GM12878 (cell line): ENCODE measurements around the gene LDLRAD4. TPM values are rescaled to one million over a fixed set of nuclear protein-coding genes. Genes with fewer than 3 reads are reported as not detected.

ENCODE experiments used
- ATAC-seq: fragments of 200-7000 bp; cut with Tn5 transposase; 3 replicates; pipeline ENCODE4 v1.9.1; 2020; ENCODE audit warnings: mild to moderate bottlenecking, moderate library complexity
- BruUV-seq: library from RNA; stranded (reverse); fragments of 400-500 nt; replicated peaks from 2 replicates; lab custom pipeline; 2021; lab: Mats Ljungman, UMichigan
- CTCF ChIA-PET: fragments of 300-600 bp; sonication (Branson Sonifier 250); formaldehyde crosslinking; extraction: SDS; loops from one replicate; lab custom pipeline; 2021; ENCODE audit warnings: inconsistent platforms; lab: Yijun Ruan, JAX
- POLR2A ChIA-PET: fragments of 350-600 bp; formaldehyde crosslinking; extraction: SDS; loops from one replicate; lab custom pipeline; 2021; ENCODE audit warnings: inconsistent platforms; lab: Charles Lee
- RAD21 ChIA-PET: fragments of 300-600 bp; sonication (Branson Sonifier 250); formaldehyde crosslinking; loops from one replicate; lab custom pipeline; 2023; ENCODE audit warnings: antibody characterized with exemption; ENCODE audit not compliant: unreplicated experiment; lab: Charles Lee
- SMC1A ChIA-PET: fragments of 300-600 bp; sonication (Branson Sonifier 250); formaldehyde crosslinking; loops from one replicate; lab custom pipeline; 2023; ENCODE audit not compliant: unreplicated experiment, uncharacterized antibody; lab: Charles Lee
- DNase-seq: peaks from one replicate; pipeline ENCODE4 v3.0.0-alpha.2; 2011; ENCODE audit warnings: low read depth, low spot score
- FAIRE-seq: peaks from 3 replicates; lab custom pipeline; 2011; peaks lifted over from hg19 to GRCh38; lab: Jason Lieb, UNC
- H2AFZ ChIP-seq: 2 replicates; pipeline ENCODE4 v1.6.0; 2011; ENCODE audit warnings: low read depth, low read length, control low read depth; ENCODE audit not compliant: control insufficient read depth
- H3K27ac ChIP-seq: 2 replicates; pipeline ENCODE4 v1.5.1; 2011; ENCODE audit warnings: control low read depth; ENCODE audit not compliant: control insufficient read depth, insufficient read depth
- H3K27me3 ChIP-seq, 2 experiments: replicated peaks in 1 of 2; 2 replicates each; pipeline versions ENCODE4 v1.6.0 to v1.6.1; 2011; ENCODE audit warnings: low read length in 1 of 2; ENCODE audit not compliant: control insufficient read depth in 2 of 2, insufficient read depth in 2 of 2
- H3K36me3 ChIP-seq, 2 experiments: 2 replicates each; pipeline ENCODE4 v1.5.1; 2011; ENCODE audit warnings: low read length in 1 of 2; ENCODE audit not compliant: control insufficient read depth in 2 of 2, insufficient read depth in 2 of 2
- H3K4me1 ChIP-seq: 2 replicates; pipeline ENCODE4 v1.6.1; 2011; ENCODE audit warnings: mild to moderate bottlenecking, low read length, moderate library complexity, mixed read lengths; ENCODE audit not compliant: control insufficient read depth, insufficient read depth
- H3K4me2 ChIP-seq: 2 replicates; pipeline ENCODE4 v1.6.0; 2011; ENCODE audit warnings: control low read depth; ENCODE audit not compliant: control insufficient read depth, insufficient read depth
- H3K4me3 ChIP-seq: fragments of 200-600 bp; sonication (generic); 2 replicates; pipeline ENCODE4 v1.5.1; 2016
- H3K79me2 ChIP-seq: 2 replicates; pipeline ENCODE4 v1.6.0; 2011; ENCODE audit warnings: low read length; ENCODE audit not compliant: control insufficient read depth, insufficient read depth
- H3K9ac ChIP-seq: 2 replicates; pipeline ENCODE4 v1.8.0; 2011; ENCODE audit warnings: low read length, control low read depth, mixed read lengths; ENCODE audit not compliant: control insufficient read depth, insufficient read depth
- H3K9me3 ChIP-seq: replicated peaks from 3 replicates; pipeline ENCODE4 v1.5.1; 2011; ENCODE audit warnings: mild to moderate bottlenecking, low read length; ENCODE audit not compliant: control insufficient read depth, insufficient read depth
- H4K20me1 ChIP-seq: 2 replicates; pipeline ENCODE4 v1.6.0; 2011; ENCODE audit not compliant: control insufficient read depth, insufficient read depth
- KDM1A ChIP-seq: fragments of 200-600 bp; sonication (generic); IDR thresholded peaks from 2 replicates; pipeline ENCODE4 v1.6.1; 2016; ENCODE audit warnings: borderline replicate concordance
- NFIC ChIP-seq: IDR thresholded peaks from 2 replicates; pipeline ENCODE4 v1.6.1; 2012; ENCODE audit warnings: low read depth, mild to moderate bottlenecking, inconsistent platforms, low read length, moderate library complexity
- PML ChIP-seq: IDR thresholded peaks from 2 replicates; pipeline ENCODE4 v1.6.1; 2012; ENCODE audit warnings: low read length, inconsistent platforms
- POLR2AphosphoS5 ChIP-seq: IDR thresholded peaks from 2 replicates; pipeline ENCODE4 v1.6.1; 2011; ENCODE audit warnings: mild to moderate bottlenecking, low read length, inconsistent platforms
- RB1 ChIP-seq: fragments of 450-650 bp; formaldehyde crosslinking; IDR thresholded peaks from 2 replicates; pipeline ENCODE4 v1.6.1; 2017; ENCODE audit warnings: mild to moderate bottlenecking, borderline replicate concordance
- RCOR1 ChIP-seq: conservative IDR thresholded peaks from 2 replicates; pipeline ENCODE4 v1.6.1; 2012; ENCODE audit warnings: low read depth, low read length, improper control_type of control experiment
- RELA ChIP-seq: fragments of 450-650 bp; IDR thresholded peaks from 2 replicates; pipeline ENCODE4 v1.8.0; 2014; ENCODE audit warnings: borderline replicate concordance; ENCODE audit not compliant: partially characterized antibody
- SMAD1 ChIP-seq: fragments of 450-650 bp; IDR thresholded peaks from 2 replicates; pipeline ENCODE4 v1.6.1; 2018; ENCODE audit warnings: mild to moderate bottlenecking, low read depth; ENCODE audit not compliant: partially characterized antibody
- SREBF1 ChIP-seq: IDR thresholded peaks from 2 replicates; pipeline ENCODE4 v1.6.1; 2012; ENCODE audit warnings: mild to moderate bottlenecking, low read length
- TCF12 ChIP-seq: IDR thresholded peaks from 2 replicates; pipeline ENCODE4 v1.6.1; 2011; ENCODE audit warnings: low read depth, mild to moderate bottlenecking, low read length
- WGBS: methylation state at CpG from one replicate; pipeline ENCODE4 v1.1.6; 2016; ENCODE audit warnings: low lambda C conversion rate; ENCODE audit not compliant: insufficient replicate concordance, insufficient coverage; ENCODE audit errors: missing lambda C conversion rate; 5-methylcytosine and 5-hydroxymethylcytosine counted together
- in situ Hi-C: fragments of 300-500 bp; cut with MboI; formaldehyde crosslinking; loops from 9 replicates; pipeline ENCODE4 v1.14.3; 2018; ENCODE audit warnings: mixed read lengths
- intact Hi-C: fragments of 100-400 bp; cut with micrococcal nuclease; formaldehyde crosslinking; loops from one replicate; pipeline ENCODE4 v1.14.2; 2022; ENCODE audit not compliant: unreplicated experiment
- polyA plus RNA-seq, 11 experiments: library from polyadenylated mRNA; depleted of rRNA in 4 of 11; unstranded in 6 of 11; stranded (reverse) in 5 of 11; fragments of >200 nt; fragmentation: Nextera tagmentation in 4 of 11; fragmentation: Illumina TruSeq in 1 of 11; extraction: Ambion mirVana in 4 of 11; extraction: Trizol in 1 of 11; gene quantifications; 1 replicate in 1 of 11; 2 replicates in 10 of 11; pipeline versions ENCODE4 v1.2.1 to v1.2.3, GENCODE V29; 2011 to 2016; ENCODE audit warnings: inconsistent platforms in 2 of 11, missing spikeins in 2 of 11, low read depth in 1 of 11
- total RNA-seq, 4 experiments: library from RNA; depleted of rRNA in 3 of 4; stranded (reverse); fragments of >200 nt in 3 of 4; fragmentation: Illumina TruSeq in 1 of 4; extraction: Trizol in 1 of 4; gene quantifications; 2 replicates each; pipeline versions ENCODE4 v1.2.1 to v1.2.3, GENCODE V29; 2013 to 2021

Gene LDLRAD4
- total and polyA plus RNA-seq, 10 of the 15 experiments (the other 5 are each of a cell fraction or from before 2014, with no cell fraction given) = 2.7 to 16.8 (median 11.2) TPM

DNA sequence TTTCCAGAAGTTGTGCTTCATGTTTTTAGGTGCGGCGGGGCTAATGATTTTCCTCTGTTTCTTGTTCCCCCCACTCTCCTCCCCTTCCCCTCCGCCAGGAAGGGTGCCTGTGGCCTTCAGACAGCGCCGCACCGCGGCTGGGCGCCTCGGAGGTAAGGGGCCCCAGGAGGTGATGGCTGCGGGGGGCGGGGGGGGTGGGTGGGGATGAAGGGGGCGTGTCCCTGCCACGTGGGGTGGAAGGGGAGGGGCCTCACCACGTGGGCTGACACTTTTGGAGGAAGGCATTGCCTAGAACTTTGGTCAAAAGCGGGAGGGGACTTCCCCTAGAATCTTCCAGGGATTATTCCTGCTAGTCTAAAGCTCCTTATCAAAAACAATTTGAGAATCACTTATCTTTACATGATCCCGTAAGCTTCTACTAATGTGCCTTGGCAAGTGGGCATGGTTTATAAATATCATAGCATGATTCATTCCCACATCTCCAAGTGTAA is 424.7 kb downstream of the LDLRAD4 start:
- Histone ChIP-seq H3K4me1 (no peaks in the 10 kb centered on the region), H4K20me1 (no peaks in the 10 kb centered on the region), H3K9ac (no peak overlapping the region), H3K79me2 (no peaks in the 10 kb centered on the region), H3K27me3 (no peaks in the 10 kb centered on the region), H3K4me2 (no peak overlapping the region), H3K27ac (no peak overlapping the region), H2AFZ (no peak overlapping the region), H3K9me3 (no peaks in the 10 kb centered on the region), H3K4me3 (no peak overlapping the region), H3K36me3 (peaks cover 0 to 1% of the 10 kb centered on the region in 2 experiments; a peak in 2 of 4 replicates)
- no peak for ATAC-seq
- no TSS peak for BruUV-seq
- no peak for DNase-seq
- CTCF ChIA-PET = no interaction called here
- intact Hi-C loops = no loop called here
- POLR2A ChIA-PET = no interaction called here
- RAD21 ChIA-PET = no interaction called here
- FAIRE-seq = no peak
- TF ChIP-seq TCF12 (no peak), SREBF1 (no peak), PML (no peak), NFIC (no peak), RB1 (no peak), SMAD1 (no peak), RCOR1 (no peak), KDM1A (no peak), RELA (no peak), POLR2AphosphoS5 (no peak)
- in situ Hi-C loops = loop anchor here (25.0 kb wide), 1 partner anchor 481 kb away; no protein-coding TSS in a partner anchor
- 86% methylated on average over 15 of the region's 16 CpGs for WGBS
- SMC1A ChIA-PET = no interaction called here
